ENCODE results near the gene KRT81.
"Not testable (repeated sequence)": the region's sequence is repeated elsewhere in the genome, so short reads cannot be mapped to it uniquely, and the experiment has no call there.

Gene KRT81

GRCh38 chr12:52317468-52318052 lies 26.2 kb upstream of the KRT81 start:
- no peak for DNase-seq (ENCODE audit: low read depth)

- no peak for DNase-seq (ENCODE audit: low read depth)
Measured at GRCh38 chr12:52316701-52317100, 25.4 kb upstream of the KRT81 start.

- no peak for DNase-seq (ENCODE audit: low read depth)
Measured at GRCh38 chr12:52316290-52316689, 25.0 kb upstream of the KRT81 start.

DNA sequence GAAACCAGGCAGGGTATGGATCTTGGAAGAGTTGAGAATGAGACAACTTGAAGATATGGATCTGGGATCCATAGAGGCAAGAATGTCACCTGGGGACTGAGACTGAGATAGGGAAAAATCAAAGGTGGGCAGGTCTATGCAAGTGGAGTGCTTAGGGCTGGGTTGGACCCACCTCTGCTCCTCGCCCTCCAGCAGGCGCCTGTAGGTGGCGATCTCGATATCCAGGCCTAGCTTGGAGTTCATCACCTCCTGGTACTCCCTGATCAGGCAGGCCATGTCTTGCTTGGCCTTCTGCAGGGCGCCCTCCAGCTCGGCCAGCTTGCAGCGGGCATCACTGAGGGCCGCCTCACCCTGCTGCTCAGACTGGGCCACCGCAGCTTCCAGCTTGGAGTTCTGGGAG lies 24.4 kb upstream of the KRT81 start:
- DNase-seq (ENCODE audit: low read depth) = not testable (repeated sequence)

DNA sequence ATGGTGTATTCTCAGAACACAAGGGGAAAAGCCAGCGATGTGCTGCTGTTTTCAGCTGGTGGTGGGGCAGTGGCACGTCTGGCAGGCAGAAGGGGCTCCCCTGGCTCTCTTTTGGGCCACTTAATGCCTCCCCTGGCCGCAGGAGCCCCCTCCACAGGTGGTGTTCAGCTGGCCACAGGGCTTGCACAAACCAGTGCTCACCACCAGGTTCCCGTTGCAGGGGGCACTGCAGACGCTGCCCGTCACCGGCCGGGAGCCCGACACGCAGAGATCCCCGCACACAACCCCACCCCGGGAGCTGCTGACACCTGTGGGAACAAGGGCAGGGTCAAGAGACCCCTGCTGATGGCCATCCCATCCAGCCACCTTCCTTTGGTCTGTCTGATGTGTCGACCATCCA lies 23.2 kb upstream of the KRT81 start:
- DNase-seq (ENCODE audit: low read depth) = no peak

- DNase-seq (ENCODE audit: low read depth) = no peak
Measured at GRCh38 chr12:52313926-52314325, 22.6 kb upstream of the KRT81 start.

- DNase-seq (ENCODE audit: low read depth) = no peak
Measured at GRCh38 chr12:52313461-52313860, 22.1 kb upstream of the KRT81 start.

DNA sequence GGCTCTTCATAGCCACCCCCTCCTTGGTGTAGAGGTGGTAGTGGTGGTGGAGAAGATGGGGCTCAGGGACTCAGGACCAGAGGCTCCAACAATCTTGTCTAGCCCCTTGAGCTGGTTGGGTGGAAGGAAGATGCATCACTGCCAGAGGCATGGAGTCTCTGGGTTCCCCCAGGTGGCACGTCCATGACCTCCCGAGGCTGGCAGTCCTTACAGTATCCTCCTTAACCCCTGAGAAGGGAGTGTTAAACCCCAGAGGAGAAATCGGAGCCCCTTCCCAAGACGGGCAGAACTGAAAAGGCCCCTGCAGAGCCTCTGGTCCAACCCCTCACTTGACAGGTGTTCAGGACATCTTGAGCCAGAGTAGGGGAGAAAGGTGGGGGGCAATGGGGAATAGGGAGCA lies 20.8 kb upstream of the KRT81 start:
- no peak for DNase-seq (ENCODE audit: low read depth)

- DNase-seq (ENCODE audit: low read depth) = no peak
Measured at GRCh38 chr12:52311285-52311648, 19.9 kb upstream of the KRT81 start.

GRCh38 chr12:52310622-52311284 lies 19.4 kb upstream of the KRT81 start:
- DNase-seq (ENCODE audit: low read depth) = no peak

DNA sequence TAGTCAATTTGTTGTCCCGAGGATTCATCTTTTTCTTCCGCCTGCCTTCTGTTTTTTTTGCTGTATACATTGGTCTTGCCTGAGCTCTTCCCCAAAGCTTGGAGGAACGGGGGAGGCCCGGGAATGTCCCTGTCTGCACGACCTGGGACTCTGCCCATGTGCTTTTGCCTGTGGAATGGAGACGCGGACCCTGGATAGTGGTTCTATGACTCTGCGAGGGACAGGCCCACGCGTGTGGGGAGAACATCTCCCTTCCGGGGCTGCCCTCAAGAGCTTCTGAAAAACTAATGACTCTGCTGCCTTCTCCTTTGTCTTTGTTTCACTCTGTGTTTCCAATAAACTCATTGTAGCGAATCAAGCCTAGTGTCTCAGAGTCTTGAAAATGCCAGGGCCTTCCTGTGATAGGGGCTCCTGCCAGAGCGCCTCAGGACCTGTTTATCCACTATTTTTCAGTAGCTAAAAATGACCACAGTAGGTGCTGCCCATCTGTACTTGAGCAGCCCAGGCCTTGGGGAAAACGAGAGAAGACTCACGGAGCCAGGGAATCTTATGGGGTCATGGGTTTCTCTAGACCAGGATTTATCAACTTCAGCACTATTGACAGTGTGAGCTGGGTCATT lies 17.6 kb upstream of the KRT81 start:
- no peak for DNase-seq (ENCODE audit: low read depth)

GRCh38 chr12:52307836-52308805 lies 16.8 kb upstream of the KRT81 start:
- DNase-seq (ENCODE audit: low read depth) = no peak

GRCh38 chr12:52306731-52307130 lies 15.4 kb upstream of the KRT81 start:
- DNase-seq (ENCODE audit: low read depth) = no peak

GRCh38 chr12:52305921-52306705 lies 14.8 kb upstream of the KRT81 start:
- no peak for DNase-seq (ENCODE audit: low read depth)

- DNase-seq (ENCODE audit: low read depth) = not testable (repeated sequence)
Measured at GRCh38 chr12:52304941-52305411, 13.6 kb upstream of the KRT81 start.

DNA sequence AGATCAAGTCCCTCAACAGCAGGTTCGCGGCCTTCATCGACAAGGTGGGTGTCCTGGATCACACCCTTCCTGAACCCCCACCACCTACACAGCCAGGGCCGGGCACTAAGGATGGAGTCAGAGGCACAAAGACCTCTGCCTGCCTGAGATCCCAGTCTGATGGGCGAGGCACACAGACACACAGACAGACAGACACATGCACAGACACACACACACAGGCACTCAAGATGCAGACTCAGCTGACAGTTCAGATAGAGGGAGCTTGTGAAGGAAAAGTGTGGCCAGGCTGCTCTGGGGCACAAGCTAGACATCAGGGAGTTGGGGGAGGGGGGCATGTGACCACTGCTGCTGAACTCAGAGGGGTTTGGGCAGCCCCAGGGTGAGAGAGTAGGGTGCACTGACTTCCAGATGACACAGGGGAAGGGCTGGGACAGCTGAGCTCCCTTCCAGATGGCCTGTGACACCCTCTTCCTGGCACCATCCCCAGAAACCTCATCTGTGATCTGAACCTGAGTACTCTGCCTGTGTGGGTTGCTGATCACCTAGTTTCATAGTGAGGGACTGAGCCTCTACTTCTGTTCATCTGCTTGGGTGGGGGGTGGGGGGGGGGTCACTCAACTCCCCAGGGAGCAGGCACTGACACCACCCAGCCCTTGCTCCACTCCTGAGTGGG lies 11.0 kb upstream of the KRT81 start:
- not testable (repeated sequence) for DNase-seq (ENCODE audit: low read depth)

GRCh38 chr12:52301721-52302120 lies 10.4 kb upstream of the KRT81 start:
- DNase-seq (ENCODE audit: low read depth) = not testable (repeated sequence)

DNA sequence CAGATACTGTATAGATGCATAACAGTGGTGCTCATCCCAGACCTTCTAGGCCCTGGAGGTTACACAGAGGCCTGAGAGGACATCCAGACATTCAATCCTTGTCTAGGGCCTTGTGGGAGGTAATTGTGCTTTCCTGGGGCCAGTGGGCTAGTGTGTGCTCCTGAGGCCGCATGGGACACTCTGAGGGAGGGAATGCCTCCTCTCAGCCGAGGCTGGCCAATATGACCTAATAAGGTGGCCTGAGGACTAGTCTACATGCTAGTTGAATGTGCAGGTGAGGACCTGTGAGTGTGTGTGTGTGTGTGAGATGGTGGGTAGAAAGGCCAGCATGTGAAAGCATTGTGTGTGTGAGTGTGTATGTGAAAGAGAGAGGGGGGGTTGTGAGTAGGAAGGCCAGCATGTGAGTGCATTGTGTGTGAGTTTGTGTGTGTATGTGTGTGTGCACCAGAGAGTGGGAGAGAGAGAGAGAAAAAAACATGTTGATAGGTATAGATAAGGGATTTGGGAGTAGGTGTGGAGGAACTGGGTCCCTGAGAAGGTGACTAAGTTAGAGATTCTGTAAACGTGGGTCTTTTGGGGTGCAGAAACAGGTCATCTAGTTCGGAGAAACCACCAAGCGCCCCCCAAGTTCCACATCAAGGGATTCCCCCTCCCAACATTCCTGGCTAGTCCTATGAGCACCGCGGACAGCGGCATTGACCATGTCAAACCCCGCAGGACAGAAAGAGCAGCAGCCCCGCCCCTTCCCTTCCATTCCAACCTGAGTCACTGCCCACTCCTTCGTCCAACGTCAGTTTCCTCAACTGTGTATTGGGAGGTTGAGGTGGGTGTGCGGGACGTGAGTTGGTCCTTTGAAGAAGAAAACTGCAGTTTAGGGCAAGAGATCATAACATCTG lies 9.7 kb upstream of the KRT81 start:
- no peak for DNase-seq (ENCODE audit: low read depth)

DNA sequence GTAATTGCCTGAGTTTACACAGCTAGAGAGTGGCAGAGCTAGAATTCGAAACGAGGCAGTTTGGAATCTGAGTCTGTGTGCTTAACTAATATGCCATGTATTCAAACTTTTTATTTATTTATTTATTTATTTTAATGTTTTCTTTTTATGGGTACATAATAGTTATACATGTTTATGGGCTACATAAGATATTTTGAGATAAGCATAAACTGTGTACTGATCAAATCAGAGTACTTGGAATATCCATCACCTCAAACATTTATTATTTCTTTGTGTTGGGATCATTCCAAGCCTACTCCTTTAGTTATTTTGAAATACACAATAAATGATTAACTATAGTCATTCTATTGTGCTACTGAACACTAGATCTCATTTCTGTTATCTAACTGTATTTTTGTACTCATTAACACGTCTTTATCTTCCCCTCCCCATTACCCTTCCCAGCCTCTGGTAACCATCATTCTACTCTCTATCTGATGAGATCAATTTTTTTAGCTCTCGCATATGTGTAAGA lies 7.4 kb upstream of the KRT81 start:
- DNase-seq (ENCODE audit: low read depth) = no peak
